Sigmoid colon (tissue), 7 donors: ENCODE results near the gene COL17A1. TPM values are rescaled to one million over a fixed set of nuclear protein-coding genes. Genes with fewer than 3 reads are reported as not detected.

ENCODE experiments used
- DNase-seq: peaks from one replicate; pipeline ENCODE4 v3.0.0-alpha.2; 2019
- H3K27ac ChIP-seq, 4 donors: fragments of 200-600 bp; sonication (generic); one replicate each; pipeline ENCODE4 v1.5.1; 2016 to 2019; ENCODE audit warnings: mild to moderate bottlenecking in 1 of 4
- H3K27me3 ChIP-seq, 3 donors: fragments of 200-600 bp; sonication (generic); one replicate each; pipeline ENCODE4 v1.5.1; 2019; ENCODE audit warnings: mild to moderate bottlenecking in 1 of 3
- H3K36me3 ChIP-seq, 4 donors: fragments of 200-600 bp; sonication (generic); one replicate each; pipeline ENCODE4 v1.5.1; 2016 to 2019
- H3K4me1 ChIP-seq, 4 donors: fragments of 200-600 bp; sonication (generic); one replicate each; pipeline ENCODE4 v1.5.1; 2017 to 2019
- H3K4me3 ChIP-seq, 4 donors: fragments of 200-600 bp; sonication (generic); one replicate each; pipeline ENCODE4 v1.5.1; 2017 to 2019; ENCODE audit warnings: mild to moderate bottlenecking in 2 of 4, moderate library complexity in 1 of 4
- H3K9me3 ChIP-seq, 4 donors: fragments of 200-600 bp in 3 of 4; sonication (generic) in 3 of 4; one replicate each; pipeline versions ENCODE4 v1.5.1 to v1.6.1; 2013 to 2019
- EP300 ChIP-seq, 4 donors: sonication (generic); formaldehyde crosslinking; IDR thresholded peaks; one replicate each; pipeline ENCODE4 v1.6.1; 2017; ENCODE audit warnings: antibody characterized with exemption in 4 of 4
- POLR2A ChIP-seq, 2 donors: fragments of 450-650 bp; IDR thresholded peaks; one replicate each; pipeline ENCODE4 v1.6.1; 2016; ENCODE audit warnings: antibody characterized with exemption in 2 of 2, mild to moderate bottlenecking in 2 of 2, moderate library complexity in 2 of 2
- POLR2AphosphoS5 ChIP-seq, 4 donors: sonication (generic); formaldehyde crosslinking; IDR thresholded peaks; one replicate each; pipeline ENCODE4 v1.6.1; 2017; ENCODE audit warnings: antibody characterized with exemption in 4 of 4
- WGBS, 2 donors: extraction: QIAGEN DNeasy Blood & Tissue Kit; methylation state at CpG; one replicate each; pipeline ENCODE4 v1.1.7; 2013; 5-methylcytosine and 5-hydroxymethylcytosine counted together
- intact Hi-C: fragments of 100-400 bp; cut with DNase I; formaldehyde crosslinking; loops from one replicate; pipeline ENCODE4 v1.15.1; 2023
- polyA plus RNA-seq, 3 donors: library from polyadenylated mRNA; stranded (reverse); fragments of 200-250 nt; gene quantifications; one replicate each; pipeline ENCODE4 v1.2.3, GENCODE V29; 2013
- total RNA-seq, 4 donors: library from RNA; depleted of rRNA; stranded (reverse); fragments of >200 nt; gene quantifications; one replicate each; pipeline ENCODE4 v1.1.0, GENCODE V29; 2016
- TF ChIP-seq, protein P1 (sequence below), 4 experiments: fragments of 450-650 bp in 3 of 4; fragments of 200-600 bp in 1 of 4; IDR thresholded peaks; one replicate each; pipeline ENCODE4 v1.5.1; 2016 to 2019; ENCODE audit warnings: antibody characterized with exemption in 4 of 4, mild to moderate bottlenecking in 3 of 4, moderate library complexity in 2 of 4
- donor health status: healthy with polysubstance abuse.
- donor health status: Bipolar disorder and iron deficiency.
- donor health status: healthy.

COL17A1 gene
- total and polyA plus RNA-seq, 7 donors: 18.7 to 67.4 (median 24.0) TPM; not detected in 4

DNA sequence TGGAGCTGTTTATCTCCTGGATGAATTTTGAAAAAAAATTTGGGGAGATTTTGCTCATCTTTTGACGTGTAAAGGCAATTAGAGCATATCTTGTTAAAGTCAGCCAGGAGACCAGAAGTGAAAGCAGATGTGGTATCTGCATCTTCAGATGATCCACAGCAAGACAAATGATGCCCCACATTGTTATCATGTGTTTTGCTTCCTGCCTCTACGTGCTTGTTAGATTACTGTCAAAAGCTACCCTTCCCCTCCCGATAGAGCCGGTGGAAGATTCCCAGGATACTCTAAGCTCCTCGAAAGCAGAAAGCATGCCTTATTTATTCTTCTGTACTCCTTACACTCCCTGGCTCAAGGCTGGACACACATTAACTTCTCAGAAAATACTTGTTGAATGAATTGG lies 12.9 kb downstream of the COL17A1 start:
- intact Hi-C loops: no loop called here
- no peaks in the 10 kb centered on the region for H3K27me3 ChIP-seq
- H3K36me3 ChIP-seq: no peaks in the 10 kb centered on the region
- no peaks in the 10 kb centered on the region for H3K9me3 ChIP-seq
- 77 to 84% methylated on average over 5 of the region's 5 CpGs for WGBS, 2 donors
- H3K4me1 ChIP-seq: no peaks in the 10 kb centered on the region
- TF ChIP-seq, protein P1, sequence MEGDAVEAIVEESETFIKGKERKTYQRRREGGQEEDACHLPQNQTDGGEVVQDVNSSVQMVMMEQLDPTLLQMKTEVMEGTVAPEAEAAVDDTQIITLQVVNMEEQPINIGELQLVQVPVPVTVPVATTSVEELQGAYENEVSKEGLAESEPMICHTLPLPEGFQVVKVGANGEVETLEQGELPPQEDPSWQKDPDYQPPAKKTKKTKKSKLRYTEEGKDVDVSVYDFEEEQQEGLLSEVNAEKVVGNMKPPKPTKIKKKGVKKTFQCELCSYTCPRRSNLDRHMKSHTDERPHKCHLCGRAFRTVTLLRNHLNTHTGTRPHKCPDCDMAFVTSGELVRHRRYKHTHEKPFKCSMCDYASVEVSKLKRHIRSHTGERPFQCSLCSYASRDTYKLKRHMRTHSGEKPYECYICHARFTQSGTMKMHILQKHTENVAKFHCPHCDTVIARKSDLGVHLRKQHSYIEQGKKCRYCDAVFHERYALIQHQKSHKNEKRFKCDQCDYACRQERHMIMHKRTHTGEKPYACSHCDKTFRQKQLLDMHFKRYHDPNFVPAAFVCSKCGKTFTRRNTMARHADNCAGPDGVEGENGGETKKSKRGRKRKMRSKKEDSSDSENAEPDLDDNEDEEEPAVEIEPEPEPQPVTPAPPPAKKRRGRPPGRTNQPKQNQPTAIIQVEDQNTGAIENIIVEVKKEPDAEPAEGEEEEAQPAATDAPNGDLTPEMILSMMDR (IDR thresholded peaks at IDR 0.05): no peak
- TF ChIP-seq POLR2A (IDR thresholded peaks at IDR 0.05) (no peak), POLR2AphosphoS5 (IDR thresholded peaks at IDR 0.05) (no peak)
- no peak overlapping the region for H3K4me3 ChIP-seq
- no peak for DNase-seq
- no peak overlapping the region for H3K27ac ChIP-seq

DNA sequence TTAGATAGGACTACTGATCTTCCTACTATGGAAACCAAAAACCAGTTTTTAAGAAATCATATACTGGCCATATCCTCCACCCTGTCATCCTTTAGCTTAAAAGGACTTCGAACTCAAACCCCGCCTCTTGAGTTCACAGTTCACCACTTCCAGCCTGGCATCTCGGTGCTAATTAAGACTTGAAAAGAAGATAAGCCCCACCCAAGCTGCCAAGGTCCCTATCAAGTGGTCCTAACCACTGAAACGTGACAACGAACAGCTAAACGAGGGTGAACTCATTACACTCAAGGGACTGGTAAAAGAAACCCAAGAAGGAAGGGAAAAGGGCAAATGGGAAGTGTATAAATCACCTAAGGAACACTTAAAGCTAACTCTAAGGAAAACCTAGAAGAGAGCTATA lies 16.1 kb downstream of the COL17A1 start:
- WGBS, 2 donors: 23 to 46% methylated on average over 6 of the region's 6 CpGs
- H3K27ac ChIP-seq: no peak overlapping the region

DNA sequence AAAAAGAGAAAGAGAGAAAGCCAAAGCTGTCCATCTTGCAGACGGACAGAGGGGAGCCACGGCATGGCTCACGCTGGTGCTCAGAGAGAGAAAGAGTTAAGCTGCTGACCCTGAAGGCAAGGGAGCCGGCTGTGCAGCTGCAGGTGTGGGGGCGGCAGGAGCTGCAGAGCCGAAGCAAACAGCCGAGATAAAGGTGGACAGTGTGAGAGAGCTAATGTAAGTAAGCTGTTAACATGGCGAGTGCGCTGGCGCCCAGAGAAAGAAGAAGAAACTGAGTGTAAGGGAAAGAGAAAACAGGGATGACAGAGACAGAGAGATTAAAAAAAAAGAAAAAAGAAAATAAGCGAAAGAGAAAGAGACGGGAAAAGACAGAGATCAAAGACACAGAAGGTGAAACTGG lies 18.2 kb downstream of the COL17A1 start:
- TF ChIP-seq, protein P1 (IDR thresholded peaks at IDR 0.05): no peak
- TF ChIP-seq POLR2AphosphoS5 (IDR thresholded peaks at IDR 0.05) (no peak), EP300 (IDR thresholded peaks at IDR 0.05) (no peak), POLR2A (IDR thresholded peaks at IDR 0.05) (no peak)

More for the DNA sequence above, 16.1 kb downstream of the COL17A1 start:
- Histone ChIP-seq H3K4me3 (no peak overlapping the region), H3K9me3 (no peaks in the 10 kb centered on the region), H3K36me3 (no peaks in the 10 kb centered on the region), H3K27me3 (no peaks in the 10 kb centered on the region), H3K4me1 (no peaks in the 10 kb centered on the region)
- TF ChIP-seq, protein P1 (IDR thresholded peaks at IDR 0.05): no peak
- TF ChIP-seq POLR2AphosphoS5 (IDR thresholded peaks at IDR 0.05) (no peak), EP300 (IDR thresholded peaks at IDR 0.05) (no peak), POLR2A (IDR thresholded peaks at IDR 0.05) (no peak)
- intact Hi-C loops: no loop called here
- no peak for DNase-seq

DNA sequence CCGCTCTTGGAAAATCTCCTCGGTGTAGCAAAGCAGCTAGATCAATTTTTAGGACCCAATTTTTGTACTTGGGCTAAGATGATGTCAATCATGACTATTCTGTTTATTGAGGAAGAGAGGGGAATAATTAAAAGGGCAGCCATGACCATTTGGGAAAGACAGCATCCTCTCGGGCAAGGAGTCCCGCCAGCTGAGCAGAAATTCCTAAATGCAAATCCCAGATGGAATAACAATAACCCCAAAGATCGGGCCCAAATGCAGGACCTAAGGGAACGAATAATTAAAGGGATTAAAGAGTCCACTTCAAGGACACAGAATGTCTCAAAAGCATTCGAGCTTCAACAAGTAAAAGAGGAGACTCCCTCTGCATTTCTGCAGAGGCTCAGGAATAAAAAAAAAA lies 18.7 kb downstream of the COL17A1 start:
- 89 to 95% methylated on average over 7 of the region's 7 CpGs for WGBS, 2 donors
- DNase-seq: no peak
- Histone ChIP-seq H3K36me3 (no peaks in the 10 kb centered on the region), H3K4me3 (no peak overlapping the region), H3K27ac (no peak overlapping the region), H3K9me3 (no peaks in the 10 kb centered on the region), H3K4me1 (no peaks in the 10 kb centered on the region), H3K27me3 (no peaks in the 10 kb centered on the region)
- TF ChIP-seq EP300 (IDR thresholded peaks at IDR 0.05): no peak
- TF ChIP-seq POLR2AphosphoS5 (IDR thresholded peaks at IDR 0.05): no peak
- TF ChIP-seq, protein P1 (IDR thresholded peaks at IDR 0.05): no peak
- TF ChIP-seq POLR2A (IDR thresholded peaks at IDR 0.05): no peak
- intact Hi-C loops: no loop called here

More for the DNA sequence above, 18.2 kb downstream of the COL17A1 start:
- no peak overlapping the region for H3K4me3 ChIP-seq
- no peaks in the 10 kb centered on the region for H3K27me3 ChIP-seq
- H3K4me1 ChIP-seq: no peaks in the 10 kb centered on the region
- no peak for DNase-seq
- no peak overlapping the region for H3K27ac ChIP-seq
- H3K36me3 ChIP-seq: no peaks in the 10 kb centered on the region
- 82 to 89% methylated on average over 12 of the region's 12 CpGs for WGBS, 2 donors
- H3K9me3 ChIP-seq: no peaks in the 10 kb centered on the region
- intact Hi-C loops: no loop called here

DNA sequence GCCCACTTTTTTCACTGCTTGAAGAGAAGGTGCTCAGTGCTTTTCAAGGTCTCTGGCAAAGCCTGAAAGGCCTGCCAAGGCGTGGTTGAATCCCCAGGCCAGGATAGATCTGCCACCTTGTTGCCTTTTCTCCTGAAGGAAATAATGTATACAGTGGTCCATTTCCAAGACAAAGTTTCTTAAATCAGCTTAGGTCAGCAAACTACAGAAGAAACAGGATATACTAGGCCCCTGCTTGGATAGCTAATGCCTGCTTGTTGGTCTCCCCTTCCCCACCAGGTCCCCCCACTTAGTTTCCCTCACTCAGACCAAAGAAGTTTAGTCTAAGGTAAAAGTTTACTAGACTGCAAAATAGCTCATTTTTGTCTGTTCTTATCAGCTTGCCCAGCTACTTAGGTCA lies 19.9 kb downstream of the COL17A1 start:
- H3K9me3 ChIP-seq: no peaks in the 10 kb centered on the region
- no peak overlapping the region for H3K27ac ChIP-seq
- no peaks in the 10 kb centered on the region for H3K36me3 ChIP-seq
- 87 to 95% methylated on average over 1 of the region's 1 CpG for WGBS, 2 donors
- TF ChIP-seq, protein P1 (IDR thresholded peaks at IDR 0.05): no peak
- TF ChIP-seq POLR2AphosphoS5 (IDR thresholded peaks at IDR 0.05): no peak
- TF ChIP-seq EP300 (IDR thresholded peaks at IDR 0.05): no peak
- no peak for TF ChIP-seq POLR2A (IDR thresholded peaks at IDR 0.05)
- intact Hi-C loops: no loop called here
- no peak for DNase-seq
- no peaks in the 10 kb centered on the region for H3K4me1 ChIP-seq
- no peak overlapping the region for H3K4me3 ChIP-seq
- no peaks in the 10 kb centered on the region for H3K27me3 ChIP-seq
